WTC11 (cell line): Measurements from ENCODE around the gene MAP7. TPM values are rescaled to one million over a fixed set of nuclear protein-coding genes. Genes with fewer than 3 reads are reported as not detected.

Experiments used
- ATAC-seq: fragments of 200-7000 bp; cut with Tn5 transposase; 2 replicates; pipeline ENCODE4 v1.10.0; 2021; ENCODE audit warnings: mild to moderate bottlenecking, moderate library complexity
- CTCF ChIA-PET: fragments of 300-600 bp; sonication (Branson Sonifier 250); formaldehyde crosslinking; loops from one replicate; lab custom pipeline; 2021; ENCODE audit warnings: antibody characterized with exemption; lab: Charles Lee
- POLR2A ChIA-PET: fragments of 350-600 bp; sonication (Branson Sonifier 250); formaldehyde crosslinking; loops from one replicate; lab custom pipeline; 2021; ENCODE audit warnings: antibody characterized with exemption; lab: Charles Lee
- DNase-seq: peaks from one replicate; pipeline ENCODE4 v3.0.0; 2021; ENCODE audit warnings: low spot score
- H3K27ac Mint-ChIP-seq: 2 replicates; pipeline ENCODE4 v1.8.0; 2021; ENCODE audit warnings: mixed read lengths
- H3K27me3 Mint-ChIP-seq: 2 replicates; pipeline ENCODE4 v1.8.0; 2021; ENCODE audit warnings: low read depth, mild to moderate bottlenecking, moderate library complexity, mixed read lengths
- H3K36me3 Mint-ChIP-seq: 2 replicates; pipeline ENCODE4 v1.8.0; 2021; ENCODE audit warnings: mixed read lengths
- H3K4me1 Mint-ChIP-seq: 2 replicates; pipeline ENCODE4 v1.8.0; 2022; ENCODE audit warnings: mixed read lengths
- H3K4me3 Mint-ChIP-seq: 2 replicates; pipeline ENCODE4 v1.8.0; 2021; ENCODE audit warnings: mild to moderate bottlenecking, moderate library complexity, mixed read lengths
- H3K9me3 Mint-ChIP-seq: 2 replicates; pipeline ENCODE4 v1.8.0; 2021; ENCODE audit warnings: mixed read lengths
- ARID4B ChIP-seq: sonication (generic); formaldehyde crosslinking; IDR thresholded peaks from 2 replicates; pipeline ENCODE4 v1.8.0; 2023; ENCODE audit warnings: missing genetic modification reagents, mild to moderate bottlenecking, borderline replicate concordance
- ATF1 ChIP-seq: sonication (generic); formaldehyde crosslinking; IDR thresholded peaks from 2 replicates; pipeline ENCODE4 v1.8.1; 2023; ENCODE audit warnings: mild to moderate bottlenecking, moderate library complexity, missing genetic modification reagents
- CBFB ChIP-seq: sonication (generic); formaldehyde crosslinking; IDR thresholded peaks from 2 replicates; pipeline ENCODE4 v1.8.1; 2022; ENCODE audit warnings: mild to moderate bottlenecking, low read depth, missing genetic modification reagents
- EMX1 ChIP-seq: fragments of 250-450 bp; sonication (Bioruptor Pico); IDR thresholded peaks from 2 replicates; pipeline ENCODE4 v1.8.0; 2021; ENCODE audit warnings: mild to moderate bottlenecking
- ERG ChIP-seq: fragments of 250-450 bp; sonication (Bioruptor Pico); IDR thresholded peaks from 2 replicates; pipeline ENCODE4 v1.8.0; 2021; ENCODE audit warnings: mild to moderate bottlenecking
- HMGA2 ChIP-seq: fragments of 250-450 bp; sonication (Bioruptor Pico); IDR thresholded peaks from 2 replicates; pipeline ENCODE4 v1.4.0; 2021; ENCODE audit warnings: mild to moderate bottlenecking, moderate library complexity
- HMGXB4 ChIP-seq: sonication (generic); formaldehyde crosslinking; IDR thresholded peaks from 2 replicates; pipeline ENCODE4 v1.8.1; 2023; ENCODE audit warnings: mild to moderate bottlenecking, moderate library complexity, missing genetic modification reagents
- JAZF1 ChIP-seq: fragments of 250-450 bp; sonication (Bioruptor Pico); IDR thresholded peaks from 2 replicates; pipeline ENCODE4 v1.9.0; 2021; ENCODE audit warnings: moderate library complexity, mild to moderate bottlenecking, inconsistent platforms
- MLX ChIP-seq: sonication (generic); formaldehyde crosslinking; IDR thresholded peaks from 2 replicates; pipeline ENCODE4 v1.8.1; 2023; ENCODE audit warnings: mild to moderate bottlenecking, missing genetic modification reagents, moderate library complexity
- MYBL2 ChIP-seq: sonication (generic); formaldehyde crosslinking; IDR thresholded peaks from 2 replicates; pipeline ENCODE4 v1.8.1; 2023; ENCODE audit warnings: mild to moderate bottlenecking, moderate library complexity, missing genetic modification reagents
- NR3C1 ChIP-seq: sonication (generic); formaldehyde crosslinking; conservative IDR thresholded peaks from 2 replicates; pipeline ENCODE4 v1.8.1; 2023; ENCODE audit warnings: low read depth, mild to moderate bottlenecking, missing genetic modification reagents
- OVOL2 ChIP-seq: fragments of 250-450 bp; sonication (Bioruptor Pico); IDR thresholded peaks from 2 replicates; pipeline ENCODE4 v1.9.0; 2021; ENCODE audit warnings: mild to moderate bottlenecking, borderline replicate concordance
- PREB ChIP-seq: sonication (generic); formaldehyde crosslinking; IDR thresholded peaks from 2 replicates; pipeline ENCODE4 v1.8.1; 2022; ENCODE audit warnings: mild to moderate bottlenecking, missing genetic modification reagents, moderate library complexity, borderline replicate concordance
- RELA ChIP-seq: sonication (generic); formaldehyde crosslinking; IDR thresholded peaks from 2 replicates; pipeline ENCODE4 v1.8.1; 2022; ENCODE audit warnings: missing genetic modification reagents, mild to moderate bottlenecking, borderline replicate concordance
- SMAD3 ChIP-seq: sonication (generic); formaldehyde crosslinking; IDR thresholded peaks from 2 replicates; pipeline ENCODE4 v1.8.0; 2022; ENCODE audit warnings: missing genetic modification reagents, mild to moderate bottlenecking, borderline replicate concordance
- TEAD1 ChIP-seq: sonication (generic); formaldehyde crosslinking; IDR thresholded peaks from 2 replicates; pipeline ENCODE4 v1.8.0; 2022; ENCODE audit warnings: mild to moderate bottlenecking, missing genetic modification reagents
- USF1 ChIP-seq: sonication (generic); formaldehyde crosslinking; IDR thresholded peaks from 2 replicates; pipeline ENCODE4 v1.8.0; 2022; ENCODE audit warnings: mild to moderate bottlenecking, missing genetic modification reagents
- ZBTB21 ChIP-seq: sonication (generic); formaldehyde crosslinking; IDR thresholded peaks from 2 replicates; pipeline ENCODE4 v1.8.1; 2023; ENCODE audit warnings: mild to moderate bottlenecking, missing genetic modification reagents, borderline replicate concordance
- ZNF219 ChIP-seq: sonication (generic); formaldehyde crosslinking; IDR thresholded peaks from 2 replicates; pipeline ENCODE4 v1.8.0; 2023; ENCODE audit warnings: missing genetic modification reagents, mild to moderate bottlenecking, borderline replicate concordance
- ZNF396 ChIP-seq: fragments of 250-450 bp; sonication (Bioruptor Pico); IDR thresholded peaks from 2 replicates; pipeline ENCODE4 v1.8.0; 2021; ENCODE audit warnings: mild to moderate bottlenecking, moderate library complexity, borderline replicate concordance
- total RNA-seq: library from RNA; stranded (reverse); gene quantifications from 3 replicates; pipeline ENCODE4 v1.2.3, GENCODE V29; 2021
- TF ChIP-seq, protein P1 (sequence below): sonication (generic); formaldehyde crosslinking; IDR thresholded peaks from 2 replicates; pipeline ENCODE4 v1.8.0; 2023; ENCODE audit warnings: mild to moderate bottlenecking, missing genetic modification reagents
- TF ChIP-seq, protein P2 (sequence below): sonication (generic); formaldehyde crosslinking; IDR thresholded peaks from 2 replicates; pipeline ENCODE4 v1.8.0; 2023; ENCODE audit warnings: missing genetic modification reagents

The MAP7 gene
- total RNA-seq, 1 experiment from 2014 or later = 56.6 TPM

GRCh38 chr6:136568129-136568528, 17.9 kb upstream of the MAP7 start:
- ChIA-PET POLR2A (no interaction called here), CTCF (no interaction called here)
- H3K4me3 Mint-ChIP-seq = no peak overlapping the region
- TF ChIP-seq ZBTB21 (CRISPR knock-in tag) = no peak
- TF ChIP-seq NR3C1 (CRISPR knock-in tag) = no peak
- TF ChIP-seq OVOL2 = no peak
- no peak for TF ChIP-seq ERG (CRISPR knock-in tag)
- no peak for TF ChIP-seq HMGXB4 (CRISPR knock-in tag)
- TF ChIP-seq MLX (CRISPR knock-in tag) = no peak
- TF ChIP-seq, protein P1, sequence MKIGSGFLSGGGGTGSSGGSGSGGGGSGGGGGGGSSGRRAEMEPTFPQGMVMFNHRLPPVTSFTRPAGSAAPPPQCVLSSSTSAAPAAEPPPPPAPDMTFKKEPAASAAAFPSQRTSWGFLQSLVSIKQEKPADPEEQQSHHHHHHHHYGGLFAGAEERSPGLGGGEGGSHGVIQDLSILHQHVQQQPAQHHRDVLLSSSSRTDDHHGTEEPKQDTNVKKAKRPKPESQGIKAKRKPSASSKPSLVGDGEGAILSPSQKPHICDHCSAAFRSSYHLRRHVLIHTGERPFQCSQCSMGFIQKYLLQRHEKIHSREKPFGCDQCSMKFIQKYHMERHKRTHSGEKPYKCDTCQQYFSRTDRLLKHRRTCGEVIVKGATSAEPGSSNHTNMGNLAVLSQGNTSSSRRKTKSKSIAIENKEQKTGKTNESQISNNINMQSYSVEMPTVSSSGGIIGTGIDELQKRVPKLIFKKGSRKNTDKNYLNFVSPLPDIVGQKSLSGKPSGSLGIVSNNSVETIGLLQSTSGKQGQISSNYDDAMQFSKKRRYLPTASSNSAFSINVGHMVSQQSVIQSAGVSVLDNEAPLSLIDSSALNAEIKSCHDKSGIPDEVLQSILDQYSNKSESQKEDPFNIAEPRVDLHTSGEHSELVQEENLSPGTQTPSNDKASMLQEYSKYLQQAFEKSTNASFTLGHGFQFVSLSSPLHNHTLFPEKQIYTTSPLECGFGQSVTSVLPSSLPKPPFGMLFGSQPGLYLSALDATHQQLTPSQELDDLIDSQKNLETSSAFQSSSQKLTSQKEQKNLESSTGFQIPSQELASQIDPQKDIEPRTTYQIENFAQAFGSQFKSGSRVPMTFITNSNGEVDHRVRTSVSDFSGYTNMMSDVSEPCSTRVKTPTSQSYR = no peak
- TF ChIP-seq PREB (CRISPR knock-in tag) = no peak
- H3K4me1 Mint-ChIP-seq = peaks cover 3% of the 10 kb centered on the region; the same call in 1 of the 2 replicates
- no peak for ATAC-seq
- peaks cover 30% of the 10 kb centered on the region for H3K9me3 Mint-ChIP-seq
- peaks cover 26% of the 10 kb centered on the region for H3K36me3 Mint-ChIP-seq
- no peaks in the 10 kb centered on the region for H3K27me3 Mint-ChIP-seq
- no peak for DNase-seq
- H3K27ac Mint-ChIP-seq = no peak overlapping the region

DNA sequence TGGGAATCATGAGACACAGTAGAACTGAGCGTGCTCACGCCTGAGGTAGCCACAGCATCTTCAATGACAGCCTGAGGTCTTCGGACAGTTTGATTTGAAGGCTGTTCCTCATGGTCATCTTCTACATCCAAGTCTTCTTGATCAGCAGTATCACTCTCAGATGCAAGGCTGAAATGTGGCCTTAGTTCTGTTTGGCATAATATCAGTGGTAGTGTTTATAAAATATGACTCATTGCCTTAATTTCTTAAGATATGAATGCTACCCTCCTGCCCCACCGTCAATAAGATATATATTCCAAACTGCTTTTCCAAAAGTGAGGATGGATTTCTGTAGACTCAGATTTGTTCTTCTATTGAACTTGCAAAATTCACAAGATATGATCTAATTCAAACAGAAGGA, 17.5 kb upstream of the MAP7 start:
- peaks cover 3% of the 10 kb centered on the region; the same call in 1 of the 2 replicates for H3K4me1 Mint-ChIP-seq
- H3K27ac Mint-ChIP-seq = no peak overlapping the region
- ATAC-seq (no peak), DNase-seq (no peak)
- peaks cover 29% of the 10 kb centered on the region for H3K9me3 Mint-ChIP-seq
- H3K27me3 Mint-ChIP-seq = no peaks in the 10 kb centered on the region
- ChIA-PET CTCF (interaction anchor here (2.0 kb wide), 1 partner anchor 17 kb away, joined by 14 read pairs; the partner anchor contains the start of gene MAP7), POLR2A (no interaction called here)
- H3K4me3 Mint-ChIP-seq = no peak overlapping the region
- H3K36me3 Mint-ChIP-seq = peaks cover 26% of the 10 kb centered on the region
- TF ChIP-seq, protein P2, sequence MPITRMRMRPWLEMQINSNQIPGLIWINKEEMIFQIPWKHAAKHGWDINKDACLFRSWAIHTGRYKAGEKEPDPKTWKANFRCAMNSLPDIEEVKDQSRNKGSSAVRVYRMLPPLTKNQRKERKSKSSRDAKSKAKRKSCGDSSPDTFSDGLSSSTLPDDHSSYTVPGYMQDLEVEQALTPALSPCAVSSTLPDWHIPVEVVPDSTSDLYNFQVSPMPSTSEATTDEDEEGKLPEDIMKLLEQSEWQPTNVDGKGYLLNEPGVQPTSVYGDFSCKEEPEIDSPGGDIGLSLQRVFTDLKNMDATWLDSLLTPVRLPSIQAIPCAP (CRISPR knock-in tag) = no peak
- TF ChIP-seq RELA (no peak), ZNF219 (CRISPR knock-in tag) (no peak), ZNF396 (CRISPR knock-in tag) (no peak), CBFB (CRISPR knock-in tag) (no peak), HMGA2 (CRISPR knock-in tag) (no peak), TEAD1 (CRISPR knock-in tag) (no peak), MYBL2 (CRISPR knock-in tag) (no peak), JAZF1 (no peak), ATF1 (CRISPR knock-in tag) (no peak), SMAD3 (CRISPR knock-in tag) (no peak), ARID4B (CRISPR knock-in tag) (no peak), USF1 (CRISPR knock-in tag) (no peak), EMX1 (CRISPR knock-in tag) (no peak), ZBTB21 (CRISPR knock-in tag) (no peak)
